PC-3 (cell line): Measurements from ENCODE around the gene UHRF1. TPM values are rescaled to one million over a fixed set of nuclear protein-coding genes. Genes with fewer than 3 reads are reported as not detected.

Experiments
- ATAC-seq: fragments of 200-7000 bp; cut with Tn5 transposase; 2 replicates; pipeline ENCODE4 v1.9.1; 2020; ENCODE audit warnings: mild to moderate bottlenecking, moderate library complexity
- BruUV-seq: library from RNA; stranded (reverse); fragments of 400-500 nt; replicated peaks from 2 replicates; lab custom pipeline; 2021; lab: Mats Ljungman, UMichigan
- CTCF ChIA-PET: fragments of 300-600 bp; sonication (Branson Sonifier 250); formaldehyde crosslinking; loops from one replicate; lab custom pipeline; 2022; ENCODE audit warnings: antibody characterized with exemption; lab: Charles Lee
- POLR2A ChIA-PET: fragments of 300-600 bp; sonication (Branson Sonifier 250); formaldehyde crosslinking; loops from one replicate; lab custom pipeline; 2022; ENCODE audit warnings: antibody characterized with exemption; ENCODE audit not compliant: unreplicated experiment; lab: Charles Lee
- DNase-seq: peaks from one replicate; pipeline ENCODE4 v3.0.0-alpha.2; 2015
- H2AFZ ChIP-seq: fragments of 300-600 bp; sonication (generic); 2 replicates; pipeline ENCODE4 v1.6.0; 2016; ENCODE audit warnings: antibody characterized with exemption, low read length
- H3F3A ChIP-seq: fragments of 300-600 bp; sonication (generic); one replicate; pipeline ENCODE4 v1.6.0; 2017; ENCODE audit warnings: antibody characterized with exemption, low read length, control low read depth, mild to moderate bottlenecking; ENCODE audit not compliant: unreplicated experiment
- H3K27ac ChIP-seq: fragments of 300-600 bp; sonication (generic); 2 replicates; pipeline ENCODE4 v1.5.1; 2016; ENCODE audit warnings: mild to moderate bottlenecking, low read length
- H3K27me3 ChIP-seq: fragments of 300-600 bp; sonication (generic); 2 replicates; pipeline ENCODE4 v1.6.1; 2016; ENCODE audit warnings: low read length, mixed read lengths
- H3K36me3 ChIP-seq: fragments of 300-600 bp; sonication (generic); 2 replicates; pipeline ENCODE4 v1.6.1; 2016; ENCODE audit warnings: low read depth, mixed run types, low read length, mixed read lengths
- H3K4me1 ChIP-seq: fragments of 300-600 bp; sonication (generic); 2 replicates; pipeline ENCODE4 v1.5.1; 2016; ENCODE audit warnings: low read length; ENCODE audit not compliant: insufficient read depth
- H3K4me2 ChIP-seq: fragments of 300-600 bp; sonication (generic); 2 replicates; pipeline ENCODE4 v1.6.0; 2016; ENCODE audit warnings: low read length
- H3K4me3 ChIP-seq: fragments of 300-600 bp; sonication (generic); 2 replicates; pipeline ENCODE4 v1.5.1; 2016; ENCODE audit warnings: mild to moderate bottlenecking, low read length, mixed read lengths
- H3K79me2 ChIP-seq: fragments of 300-600 bp; sonication (generic); 2 replicates; pipeline ENCODE4 v1.6.1; 2017; ENCODE audit warnings: low read length, mixed read lengths
- H3K9ac ChIP-seq: fragments of 300-600 bp; sonication (generic); 2 replicates; pipeline ENCODE4 v1.6.0; 2016; ENCODE audit warnings: mild to moderate bottlenecking, low read length
- H3K9me2 ChIP-seq: fragments of 300-600 bp; sonication (generic); replicated peaks from 2 replicates; pipeline ENCODE4 v1.6.1; 2016; ENCODE audit warnings: mixed run types, low read length, mixed read lengths
- H3K9me3 ChIP-seq: fragments of 300-600 bp; sonication (generic); 2 replicates; pipeline ENCODE4 v1.6.1; 2016; ENCODE audit warnings: low read length, mixed read lengths
- H4K20me1 ChIP-seq: fragments of 300-600 bp; sonication (generic); 2 replicates; pipeline ENCODE4 v1.6.1; 2016; ENCODE audit warnings: low read length, mixed read lengths
- EZH2 ChIP-seq: fragments of 300-600 bp; sonication (generic); IDR thresholded peaks from one replicate; pipeline ENCODE4 v1.6.1; 2017; ENCODE audit warnings: antibody characterized with exemption, mild to moderate bottlenecking, low read length; ENCODE audit not compliant: unreplicated experiment
- EZH2phosphoT487 ChIP-seq: fragments of 300-600 bp; sonication (generic); IDR thresholded peaks from 2 replicates; pipeline ENCODE4 v1.6.1; 2018; ENCODE audit warnings: mild to moderate bottlenecking, antibody characterized with exemption, low read length, borderline replicate concordance
- intact Hi-C: fragments of 100-400 bp; cut with micrococcal nuclease; formaldehyde crosslinking; loops from 2 replicates; pipeline ENCODE4 v1.9.0; 2023
- total RNA-seq: library from RNA; depleted of rRNA; stranded (reverse); fragments of >200 nt; gene quantifications from 2 replicates; pipeline ENCODE4 v1.2.3, GENCODE V29; 2014
- TF ChIP-seq, protein P1 (sequence below): fragments of 300-600 bp; sonication (generic); conservative IDR thresholded peaks from 2 replicates; pipeline ENCODE4 v1.5.1; 2017; ENCODE audit warnings: antibody characterized with exemption, low read depth, mild to moderate bottlenecking, low read length

UHRF1 gene
- total RNA-seq, 1 experiment from 2014 or later = 163 TPM

DNA sequence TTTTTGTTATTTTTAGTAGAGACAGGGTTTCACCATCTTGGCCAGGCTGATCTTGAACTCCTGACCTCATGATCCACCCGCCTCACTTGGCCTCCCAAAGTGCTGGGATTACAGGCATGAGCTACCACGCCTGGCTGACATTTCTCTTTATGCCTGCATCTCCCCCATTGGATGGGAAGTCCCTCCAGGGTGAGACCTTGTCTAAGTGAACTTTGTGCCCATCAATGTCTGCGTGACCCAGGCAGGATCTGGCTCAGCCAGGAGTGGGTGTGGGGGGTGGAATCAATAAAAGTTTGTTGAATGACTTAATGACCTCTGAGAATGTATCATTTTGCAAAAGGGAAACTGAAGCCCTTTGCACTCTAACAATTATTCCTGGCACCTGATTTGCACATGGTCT lies 4.8 kb upstream of the UHRF1 start:
- no peak for TF ChIP-seq EZH2phosphoT487
- TF ChIP-seq, protein P1, sequence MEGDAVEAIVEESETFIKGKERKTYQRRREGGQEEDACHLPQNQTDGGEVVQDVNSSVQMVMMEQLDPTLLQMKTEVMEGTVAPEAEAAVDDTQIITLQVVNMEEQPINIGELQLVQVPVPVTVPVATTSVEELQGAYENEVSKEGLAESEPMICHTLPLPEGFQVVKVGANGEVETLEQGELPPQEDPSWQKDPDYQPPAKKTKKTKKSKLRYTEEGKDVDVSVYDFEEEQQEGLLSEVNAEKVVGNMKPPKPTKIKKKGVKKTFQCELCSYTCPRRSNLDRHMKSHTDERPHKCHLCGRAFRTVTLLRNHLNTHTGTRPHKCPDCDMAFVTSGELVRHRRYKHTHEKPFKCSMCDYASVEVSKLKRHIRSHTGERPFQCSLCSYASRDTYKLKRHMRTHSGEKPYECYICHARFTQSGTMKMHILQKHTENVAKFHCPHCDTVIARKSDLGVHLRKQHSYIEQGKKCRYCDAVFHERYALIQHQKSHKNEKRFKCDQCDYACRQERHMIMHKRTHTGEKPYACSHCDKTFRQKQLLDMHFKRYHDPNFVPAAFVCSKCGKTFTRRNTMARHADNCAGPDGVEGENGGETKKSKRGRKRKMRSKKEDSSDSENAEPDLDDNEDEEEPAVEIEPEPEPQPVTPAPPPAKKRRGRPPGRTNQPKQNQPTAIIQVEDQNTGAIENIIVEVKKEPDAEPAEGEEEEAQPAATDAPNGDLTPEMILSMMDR = no peak
- TF ChIP-seq EZH2 = no peak
- Histone ChIP-seq H3K36me3 (no peaks in the 10 kb centered on the region), H3K4me1 (peaks cover 5% of the 10 kb centered on the region; the same call in 1 of the 2 replicates), H3K4me3 (no peak overlapping the region), H3K9me2 (no peaks in the 10 kb centered on the region), H3K9me3 (no peaks in the 10 kb centered on the region), H3K27ac (no peak overlapping the region), H2AFZ (no peak overlapping the region), H4K20me1 (no peaks in the 10 kb centered on the region), H3K79me2 (no peaks in the 10 kb centered on the region), H3K4me2 (no peak overlapping the region), H3K9ac (no peak overlapping the region), H3K27me3 (no peaks in the 10 kb centered on the region), H3F3A (no peaks in the 10 kb centered on the region)
- BruUV-seq = no TSS peak
- ChIA-PET POLR2A (no interaction called here), CTCF (no interaction called here)
- ATAC-seq = no peak
- DNase-seq = no peak
- intact Hi-C loops = no loop called here

GRCh38 chr19:4906963-4907362 lies 2.3 kb upstream of the UHRF1 start:
- Histone ChIP-seq H3F3A (peaks cover 6% of the 10 kb centered on the region), H2AFZ (no peak overlapping the region), H3K4me2 (no peak overlapping the region), H3K4me1 (peaks cover 19% of the 10 kb centered on the region), H3K27ac (no peak overlapping the region), H3K27me3 (no peaks in the 10 kb centered on the region), H3K4me3 (no peak overlapping the region), H3K36me3 (no peaks in the 10 kb centered on the region), H4K20me1 (no peaks in the 10 kb centered on the region), H3K9ac (no peak overlapping the region), H3K9me3 (no peaks in the 10 kb centered on the region), H3K9me2 (no peaks in the 10 kb centered on the region), H3K79me2 (peaks cover 19% of the 10 kb centered on the region)
- no peak for DNase-seq
- intact Hi-C loops = no loop called here
- ATAC-seq = no peak
- BruUV-seq = no TSS peak
- CTCF ChIA-PET = interaction anchor here (0.6 to 0.9 kb wide), 3 partner anchors 25 to 97 kb away, joined by 4 to 10 read pairs (median 4); no protein-coding TSS in a partner anchor
- POLR2A ChIA-PET = no interaction called here
- TF ChIP-seq, protein P1 = 0 out of 2 replicates have a peak, but pooled peaks have one; percentile 15
- no peak for TF ChIP-seq EZH2phosphoT487
- no peak for TF ChIP-seq EZH2

DNA sequence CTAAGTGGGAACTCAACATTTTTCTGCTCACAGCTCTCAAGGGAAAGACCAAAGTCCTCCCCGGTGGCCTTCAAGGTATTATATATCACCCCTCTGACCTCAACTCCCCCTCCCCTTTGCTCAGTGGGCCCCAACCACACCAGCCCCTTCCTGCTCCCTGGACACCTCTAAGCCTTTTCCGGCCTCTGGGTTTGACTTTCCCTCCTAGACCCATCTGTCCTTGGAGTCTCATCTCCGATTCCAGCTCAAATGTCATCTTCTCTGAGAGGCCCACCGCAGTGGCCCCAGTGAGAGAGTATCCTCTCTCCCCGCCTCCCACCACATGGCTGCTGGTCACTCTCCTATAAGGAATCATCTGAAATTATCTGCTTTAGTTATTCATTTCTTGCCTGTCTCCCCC lies 941 bp upstream of the UHRF1 start:
- H3K4me1 ChIP-seq = peaks cover 32% of the 10 kb centered on the region
- H3K79me2 ChIP-seq = peaks cover 33% of the 10 kb centered on the region
- intact Hi-C loops = no loop called here
- no peak overlapping the region for H2AFZ ChIP-seq
- no peak for ATAC-seq
- H4K20me1 ChIP-seq = peaks cover 10% of the 10 kb centered on the region; the same call in 1 of the 2 replicates
- CTCF ChIA-PET = no interaction called here
- no peaks in the 10 kb centered on the region for H3K9me2 ChIP-seq
- peaks cover 8% of the 10 kb centered on the region; the same call in 1 of the 2 replicates for H3K36me3 ChIP-seq
- no peaks in the 10 kb centered on the region for H3K9me3 ChIP-seq
- no peaks in the 10 kb centered on the region for H3K27me3 ChIP-seq
- no peak for TF ChIP-seq EZH2
- TF ChIP-seq, protein P1 = no peak
- TF ChIP-seq EZH2phosphoT487 = no peak
- H3F3A ChIP-seq = peaks cover 6% of the 10 kb centered on the region
- POLR2A ChIA-PET = no interaction called here
- H3K4me2 ChIP-seq = no peak overlapping the region
- no TSS peak for BruUV-seq
- DNase-seq = no peak
- H3K27ac ChIP-seq = no peak overlapping the region
- H3K4me3 ChIP-seq = no peak overlapping the region
- no peak overlapping the region for H3K9ac ChIP-seq
